NAMALWA (cell line): ENCODE data around the gene CDKN2C.

ENCODE experiments used
- DNase-seq: peaks from one replicate; pipeline ENCODE4 v3.0.0-alpha.2; 2015; ENCODE audit warnings: low spot score

CDKN2C gene

GRCh38 chr1:50964863-50965262 lies 5.2 kb upstream of the CDKN2C start:
- no peak for DNase-seq

- DNase-seq = no peak
Observed at GRCh38 chr1:50966991-50967390, 3.1 kb upstream of the CDKN2C start.

GRCh38 chr1:50967416-50968157 lies 2.5 kb upstream of the CDKN2C start:
- peak; percentile 68 for DNase-seq

GRCh38 chr1:50968158-50968820 lies 1.8 kb upstream of the CDKN2C start:
- DNase-seq = peak; percentile 90

GRCh38 chr1:50968821-50969610 lies 1.0 kb upstream of the CDKN2C start:
- DNase-seq = peak; percentile 41

GRCh38 chr1:50970509-50970887 lies 453 bp downstream of the CDKN2C start:
- DNase-seq = no peak

GRCh38 chr1:50970931-50971582 lies 1.0 kb downstream of the CDKN2C start:
- peak; percentile 43 for DNase-seq

GRCh38 chr1:50971748-50972305 lies 1.8 kb downstream of the CDKN2C start:
- peak; percentile 25 for DNase-seq

- peak; percentile 36 for DNase-seq
Observed at GRCh38 chr1:50972766-50973165, 2.7 kb downstream of the CDKN2C start.

GRCh38 chr1:50973255-50973654 lies 3.2 kb downstream of the CDKN2C start:
- no peak for DNase-seq

- DNase-seq = peak; percentile 25
Observed at GRCh38 chr1:50973875-50974617, 4.0 kb downstream of the CDKN2C start.

GRCh38 chr1:50974618-50974935 lies 4.5 kb downstream of the CDKN2C start:
- no peak for DNase-seq

- peak; percentile 40 for DNase-seq
Observed at GRCh38 chr1:50975436-50975835, 5.4 kb downstream of the CDKN2C start.

GRCh38 chr1:50976111-50976889 lies 6.3 kb downstream of the CDKN2C start:
- DNase-seq = peak; percentile 59

GRCh38 chr1:50976890-50977574 lies 7.0 kb downstream of the CDKN2C start:
- DNase-seq = peak; percentile 86

- DNase-seq = no peak
Observed at GRCh38 chr1:50977575-50978143, 7.6 kb downstream of the CDKN2C start.

GRCh38 chr1:50978144-50978851 lies 8.3 kb downstream of the CDKN2C start:
- peak; percentile 73 for DNase-seq

GRCh38 chr1:50978852-50979781 lies 9.1 kb downstream of the CDKN2C start:
- peak; percentile 79 for DNase-seq
